GM23338 (cell line): ENCODE data around the gene SORL1-AS1.

Experiments
- ATAC-seq: fragments of 200-7000 bp; cut with Tn5 transposase; 3 replicates; pipeline ENCODE4 v1.9.1; 2020
- DNase-seq: peaks from one replicate; pipeline ENCODE4 v3.0.0-alpha.2; 2015; ENCODE audit warnings: low spot score
- H2AFZ ChIP-seq: fragments of 200-600 bp; sonication (generic); 2 replicates; pipeline ENCODE4 v1.8.0; 2016; ENCODE audit warnings: antibody characterized with exemption, mild to moderate bottlenecking, moderate library complexity
- H3F3A ChIP-seq: fragments of 200-600 bp; sonication (generic); replicated peaks from 2 replicates; pipeline ENCODE4 v1.8.0; 2017; ENCODE audit warnings: antibody characterized with exemption, mixed run types, low read depth
- H3K27ac ChIP-seq: fragments of 200-600 bp; sonication (generic); 2 replicates; pipeline ENCODE4 v1.6.1; 2016; ENCODE audit warnings: low read depth
- H3K27me3 ChIP-seq: fragments of 200-600 bp; sonication (generic); 2 replicates; pipeline ENCODE4 v1.8.0; 2016; ENCODE audit warnings: mild to moderate bottlenecking, mixed run types, moderate library complexity; ENCODE audit not compliant: insufficient read depth
- H3K36me3 ChIP-seq: fragments of 200-600 bp; sonication (generic); 2 replicates; pipeline ENCODE4 v1.8.0; 2016; ENCODE audit warnings: mild to moderate bottlenecking; ENCODE audit not compliant: insufficient read depth
- H3K4me1 ChIP-seq: fragments of 200-600 bp; sonication (generic); 2 replicates; pipeline ENCODE4 v1.8.0; 2016; ENCODE audit warnings: mild to moderate bottlenecking, moderate library complexity; ENCODE audit not compliant: insufficient read depth
- H3K4me2 ChIP-seq: fragments of 200-600 bp; sonication (generic); 2 replicates; pipeline ENCODE4 v1.7.1; 2017; ENCODE audit warnings: mixed run types
- H3K4me3 ChIP-seq: fragments of 200-600 bp; sonication (generic); 2 replicates; pipeline ENCODE4 v1.6.1; 2016; ENCODE audit warnings: mixed run types
- H3K79me2 ChIP-seq: fragments of 200-600 bp; sonication (generic); replicated peaks from 2 replicates; pipeline ENCODE4 v1.8.0; 2017; ENCODE audit warnings: mild to moderate bottlenecking; ENCODE audit not compliant: insufficient read depth
- H3K9me2 ChIP-seq: fragments of 200-600 bp; sonication (generic); 2 replicates; pipeline ENCODE4 v1.8.0; 2017; ENCODE audit not compliant: insufficient read depth
- H4K20me1 ChIP-seq: fragments of 200-600 bp; sonication (generic); replicated peaks from 2 replicates; pipeline ENCODE4 v1.8.0; 2017; ENCODE audit warnings: mild to moderate bottlenecking; ENCODE audit not compliant: insufficient read depth
- H3K27ac Mint-ChIP-seq: 2 replicates; pipeline ENCODE4 v1.8.0; 2020; ENCODE audit warnings: inconsistent platforms, mild to moderate bottlenecking, moderate library complexity, mixed read lengths
- H3K27me3 Mint-ChIP-seq: 3 replicates; pipeline ENCODE4 v1.8.0; 2022; ENCODE audit warnings: low read depth, mild to moderate bottlenecking, moderate library complexity, mixed read lengths, inconsistent platforms; ENCODE audit not compliant: insufficient read depth, poor library complexity
- H3K36me3 Mint-ChIP-seq: 3 replicates; pipeline ENCODE4 v1.8.0; 2021; ENCODE audit warnings: low read depth, mild to moderate bottlenecking, inconsistent platforms, moderate library complexity, mixed read lengths
- H3K4me1 Mint-ChIP-seq: 3 replicates; pipeline ENCODE4 v1.8.0; 2020; ENCODE audit warnings: mild to moderate bottlenecking, inconsistent platforms, mixed read lengths
- H3K4me3 Mint-ChIP-seq: 3 replicates; pipeline ENCODE4 v1.8.0; 2021; ENCODE audit warnings: moderate library complexity, mild to moderate bottlenecking, inconsistent platforms, mixed read lengths
- H3K9me3 Mint-ChIP-seq: 3 replicates; pipeline ENCODE4 v1.8.0; 2020; ENCODE audit warnings: moderate library complexity, mild to moderate bottlenecking, inconsistent platforms, mixed read lengths
- CREB1 ChIP-seq: fragments of 250-450 bp; sonication (Bioruptor Pico); IDR thresholded peaks from 2 replicates; pipeline ENCODE4 v1.5.0; 2020; ENCODE audit warnings: low read depth, mild to moderate bottlenecking, moderate library complexity
- EZH2 ChIP-seq: fragments of 200-600 bp; sonication (generic); IDR thresholded peaks from one replicate; pipeline ENCODE4 v1.8.0; 2017; ENCODE audit warnings: antibody characterized with exemption, mild to moderate bottlenecking, low read depth; ENCODE audit not compliant: unreplicated experiment
- JUNB ChIP-seq: IDR thresholded peaks from one replicate; pipeline ENCODE4 v1.6.1; 2016; ENCODE audit warnings: antibody characterized with exemption; ENCODE audit not compliant: unreplicated experiment
- NANOG ChIP-seq: IDR thresholded peaks from 2 replicates; pipeline ENCODE4 v1.6.1; 2016; ENCODE audit warnings: antibody characterized with exemption, borderline replicate concordance
- POLR2AphosphoS5 ChIP-seq: IDR thresholded peaks from 2 replicates; pipeline ENCODE4 v1.6.1; 2016; ENCODE audit warnings: antibody characterized with exemption, low read depth
- STAT1 ChIP-seq: IDR thresholded peaks from one replicate; pipeline ENCODE4 v1.6.1; 2016; ENCODE audit warnings: antibody characterized with exemption; ENCODE audit not compliant: unreplicated experiment
- ZNF114 ChIP-seq: fragments of 250-450 bp; sonication (Bioruptor Pico); IDR thresholded peaks from 2 replicates; pipeline ENCODE4 v1.5.0; 2020; ENCODE audit warnings: mild to moderate bottlenecking, moderate library complexity
- ZNF331 ChIP-seq: fragments of 250-450 bp; sonication (Bioruptor Pico); IDR thresholded peaks from 2 replicates; pipeline ENCODE4 v1.5.0; 2020; ENCODE audit warnings: low read depth, mild to moderate bottlenecking, moderate library complexity
- TF ChIP-seq, protein P1 (sequence below): IDR thresholded peaks from one replicate; pipeline ENCODE4 v1.6.1; 2018; ENCODE audit warnings: antibody characterized with exemption; ENCODE audit not compliant: unreplicated experiment
- TF ChIP-seq, protein P2 (sequence below): fragments of 250-450 bp; sonication (Bioruptor Pico); IDR thresholded peaks from 2 replicates; pipeline ENCODE4 v1.5.0; 2020; ENCODE audit warnings: mild to moderate bottlenecking, moderate library complexity

SORL1-AS1 gene

DNA sequence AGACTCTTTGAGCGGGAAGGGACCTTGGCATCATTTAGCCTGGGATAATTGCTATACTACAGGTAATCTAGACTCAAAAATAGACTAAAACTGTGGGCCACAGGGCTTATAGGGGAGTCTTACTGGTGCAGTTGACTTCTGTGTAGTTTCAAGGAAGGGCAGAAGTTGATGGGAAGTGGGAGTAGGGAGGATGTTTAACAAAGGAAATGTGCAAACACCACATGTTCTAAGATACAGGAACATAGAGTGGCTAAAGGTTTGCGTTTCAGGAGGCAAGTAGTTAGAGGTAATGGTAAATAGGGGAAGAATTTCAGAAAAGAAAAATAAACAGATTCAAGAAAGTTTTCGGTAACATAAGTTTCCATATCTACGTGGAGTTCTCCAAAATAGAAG is 15.1 kb downstream of the SORL1-AS1 start:
- no peaks in the 10 kb centered on the region for H3K36me3 Mint-ChIP-seq
- no peaks in the 10 kb centered on the region for H3K36me3 ChIP-seq
- H3K9me3 Mint-ChIP-seq, result no peaks in the 10 kb centered on the region
- H3K4me3 ChIP-seq, result no peak overlapping the region
- DNase-seq, result no peak
- no peaks in the 10 kb centered on the region for H4K20me1 ChIP-seq
- no peak overlapping the region for H2AFZ ChIP-seq
- H3K27ac ChIP-seq, result no peak overlapping the region
- H3K4me3 Mint-ChIP-seq, result no peak overlapping the region
- no peaks in the 10 kb centered on the region for H3K27me3 Mint-ChIP-seq
- H3K27me3 ChIP-seq, result no peaks in the 10 kb centered on the region
- H3K4me2 ChIP-seq, result no peak overlapping the region
- H3K79me2 ChIP-seq, result no peaks in the 10 kb centered on the region
- no peaks in the 10 kb centered on the region for H3K4me1 ChIP-seq
- ATAC-seq, result no peak
- H3F3A ChIP-seq, result no peaks in the 10 kb centered on the region
- H3K27ac Mint-ChIP-seq, result no peak overlapping the region
- H3K4me1 Mint-ChIP-seq, result peaks cover 4% of the 10 kb centered on the region; the same call in 2 of the 3 replicates
- TF ChIP-seq ZNF114 (no peak), EZH2 (no peak), POLR2AphosphoS5 (no peak), NANOG (no peak), CREB1 (CRISPR knock-in tag) (no peak), ZNF331 (CRISPR knock-in tag) (no peak), JUNB (no peak), STAT1 (no peak)
- TF ChIP-seq, protein P1, sequence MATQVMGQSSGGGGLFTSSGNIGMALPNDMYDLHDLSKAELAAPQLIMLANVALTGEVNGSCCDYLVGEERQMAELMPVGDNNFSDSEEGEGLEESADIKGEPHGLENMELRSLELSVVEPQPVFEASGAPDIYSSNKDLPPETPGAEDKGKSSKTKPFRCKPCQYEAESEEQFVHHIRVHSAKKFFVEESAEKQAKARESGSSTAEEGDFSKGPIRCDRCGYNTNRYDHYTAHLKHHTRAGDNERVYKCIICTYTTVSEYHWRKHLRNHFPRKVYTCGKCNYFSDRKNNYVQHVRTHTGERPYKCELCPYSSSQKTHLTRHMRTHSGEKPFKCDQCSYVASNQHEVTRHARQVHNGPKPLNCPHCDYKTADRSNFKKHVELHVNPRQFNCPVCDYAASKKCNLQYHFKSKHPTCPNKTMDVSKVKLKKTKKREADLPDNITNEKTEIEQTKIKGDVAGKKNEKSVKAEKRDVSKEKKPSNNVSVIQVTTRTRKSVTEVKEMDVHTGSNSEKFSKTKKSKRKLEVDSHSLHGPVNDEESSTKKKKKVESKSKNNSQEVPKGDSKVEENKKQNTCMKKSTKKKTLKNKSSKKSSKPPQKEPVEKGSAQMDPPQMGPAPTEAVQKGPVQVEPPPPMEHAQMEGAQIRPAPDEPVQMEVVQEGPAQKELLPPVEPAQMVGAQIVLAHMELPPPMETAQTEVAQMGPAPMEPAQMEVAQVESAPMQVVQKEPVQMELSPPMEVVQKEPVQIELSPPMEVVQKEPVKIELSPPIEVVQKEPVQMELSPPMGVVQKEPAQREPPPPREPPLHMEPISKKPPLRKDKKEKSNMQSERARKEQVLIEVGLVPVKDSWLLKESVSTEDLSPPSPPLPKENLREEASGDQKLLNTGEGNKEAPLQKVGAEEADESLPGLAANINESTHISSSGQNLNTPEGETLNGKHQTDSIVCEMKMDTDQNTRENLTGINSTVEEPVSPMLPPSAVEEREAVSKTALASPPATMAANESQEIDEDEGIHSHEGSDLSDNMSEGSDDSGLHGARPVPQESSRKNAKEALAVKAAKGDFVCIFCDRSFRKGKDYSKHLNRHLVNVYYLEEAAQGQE, result no peak
- TF ChIP-seq, protein P2, sequence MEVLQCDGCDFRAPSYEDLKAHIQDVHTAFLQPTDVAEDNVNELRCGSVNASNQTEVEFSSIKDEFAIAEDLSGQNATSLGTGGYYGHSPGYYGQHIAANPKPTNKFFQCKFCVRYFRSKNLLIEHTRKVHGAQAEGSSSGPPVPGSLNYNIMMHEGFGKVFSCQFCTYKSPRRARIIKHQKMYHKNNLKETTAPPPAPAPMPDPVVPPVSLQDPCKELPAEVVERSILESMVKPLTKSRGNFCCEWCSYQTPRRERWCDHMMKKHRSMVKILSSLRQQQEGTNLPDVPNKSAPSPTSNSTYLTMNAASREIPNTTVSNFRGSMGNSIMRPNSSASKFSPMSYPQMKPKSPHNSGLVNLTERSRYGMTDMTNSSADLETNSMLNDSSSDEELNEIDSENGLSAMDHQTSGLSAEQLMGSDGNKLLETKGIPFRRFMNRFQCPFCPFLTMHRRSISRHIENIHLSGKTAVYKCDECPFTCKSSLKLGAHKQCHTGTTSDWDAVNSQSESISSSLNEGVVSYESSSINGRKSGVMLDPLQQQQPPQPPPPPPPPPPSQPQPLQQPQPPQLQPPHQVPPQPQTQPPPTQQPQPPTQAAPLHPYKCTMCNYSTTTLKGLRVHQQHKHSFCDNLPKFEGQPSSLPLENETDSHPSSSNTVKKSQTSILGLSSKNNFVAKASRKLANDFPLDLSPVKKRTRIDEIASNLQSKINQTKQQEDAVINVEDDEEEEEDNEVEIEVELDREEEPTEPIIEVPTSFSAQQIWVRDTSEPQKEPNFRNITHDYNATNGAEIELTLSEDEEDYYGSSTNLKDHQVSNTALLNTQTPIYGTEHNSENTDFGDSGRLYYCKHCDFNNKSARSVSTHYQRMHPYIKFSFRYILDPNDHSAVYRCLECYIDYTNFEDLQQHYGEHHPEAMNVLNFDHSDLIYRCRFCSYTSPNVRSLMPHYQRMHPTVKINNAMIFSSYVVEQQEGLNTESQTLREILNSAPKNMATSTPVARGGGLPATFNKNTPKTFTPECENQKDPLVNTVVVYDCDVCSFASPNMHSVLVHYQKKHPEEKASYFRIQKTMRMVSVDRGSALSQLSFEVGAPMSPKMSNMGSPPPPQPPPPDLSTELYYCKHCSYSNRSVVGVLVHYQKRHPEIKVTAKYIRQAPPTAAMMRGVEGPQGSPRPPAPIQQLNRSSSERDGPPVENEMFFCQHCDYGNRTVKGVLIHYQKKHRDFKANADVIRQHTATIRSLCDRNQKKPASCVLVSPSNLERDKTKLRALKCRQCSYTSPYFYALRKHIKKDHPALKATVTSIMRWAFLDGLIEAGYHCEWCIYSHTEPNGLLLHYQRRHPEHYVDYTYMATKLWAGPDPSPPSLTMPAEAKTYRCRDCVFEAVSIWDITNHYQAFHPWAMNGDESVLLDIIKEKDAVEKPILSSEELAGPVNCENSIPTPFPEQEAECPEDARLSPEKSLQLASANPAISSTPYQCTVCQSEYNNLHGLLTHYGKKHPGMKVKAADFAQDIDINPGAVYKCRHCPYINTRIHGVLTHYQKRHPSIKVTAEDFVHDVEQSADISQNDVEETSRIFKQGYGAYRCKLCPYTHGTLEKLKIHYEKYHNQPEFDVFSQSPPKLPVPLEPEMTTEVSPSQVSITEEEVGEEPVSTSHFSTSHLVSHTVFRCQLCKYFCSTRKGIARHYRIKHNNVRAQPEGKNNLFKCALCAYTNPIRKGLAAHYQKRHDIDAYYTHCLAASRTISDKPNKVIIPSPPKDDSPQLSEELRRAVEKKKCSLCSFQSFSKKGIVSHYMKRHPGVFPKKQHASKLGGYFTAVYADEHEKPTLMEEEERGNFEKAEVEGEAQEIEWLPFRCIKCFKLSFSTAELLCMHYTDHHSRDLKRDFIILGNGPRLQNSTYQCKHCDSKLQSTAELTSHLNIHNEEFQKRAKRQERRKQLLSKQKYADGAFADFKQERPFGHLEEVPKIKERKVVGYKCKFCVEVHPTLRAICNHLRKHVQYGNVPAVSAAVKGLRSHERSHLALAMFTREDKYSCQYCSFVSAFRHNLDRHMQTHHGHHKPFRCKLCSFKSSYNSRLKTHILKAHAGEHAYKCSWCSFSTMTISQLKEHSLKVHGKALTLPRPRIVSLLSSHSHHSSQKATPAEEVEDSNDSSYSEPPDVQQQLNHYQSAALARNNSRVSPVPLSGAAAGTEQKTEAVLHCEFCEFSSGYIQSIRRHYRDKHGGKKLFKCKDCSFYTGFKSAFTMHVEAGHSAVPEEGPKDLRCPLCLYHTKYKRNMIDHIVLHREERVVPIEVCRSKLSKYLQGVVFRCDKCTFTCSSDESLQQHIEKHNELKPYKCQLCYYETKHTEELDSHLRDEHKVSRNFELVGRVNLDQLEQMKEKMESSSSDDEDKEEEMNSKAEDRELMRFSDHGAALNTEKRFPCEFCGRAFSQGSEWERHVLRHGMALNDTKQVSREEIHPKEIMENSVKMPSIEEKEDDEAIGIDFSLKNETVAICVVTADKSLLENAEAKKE (CRISPR knock-in tag), result no peak
- peaks cover 9% of the 10 kb centered on the region; the same call in 1 of the 2 replicates for H3K9me2 ChIP-seq
